ENCODE results near the gene ENHO. TPM values are rescaled to one million over a fixed set of nuclear protein-coding genes. Genes with fewer than 3 reads are reported as not detected.
"Not testable (repeated sequence)": the region's sequence is repeated elsewhere in the genome, so short reads cannot be mapped to it uniquely, and the experiment has no call there.

The ENHO gene
- total and polyA plus RNA-seq, 2 donors (not counting 1 experiment from before 2014, with no cell fraction given) = not detected

- peaks cover 3% of the 10 kb centered on the region for H3K27me3 ChIP-seq (ENCODE audit: control insufficient read depth, insufficient read depth, low read length)
Measured at GRCh38 chr9:34486572-34486971, 36.2 kb downstream of the ENHO start.

GRCh38 chr9:34485822-34486221, 37.0 kb downstream of the ENHO start:
- H3K9ac ChIP-seq (ENCODE audit: insufficient read depth, low read length) = no peak overlapping the region
- no peak overlapping the region for H3K4me3 ChIP-seq (replicated peaks in 1 of 4; ENCODE audit: control extremely low read depth in 1 of 4, insufficient read depth in 1 of 4, low read depth in 3 of 4, low read length in 4 of 4)
- TF ChIP-seq CTCF (conservative IDR thresholded peaks at IDR 0.05 in 1 of 2, IDR thresholded peaks at IDR 0.05 in 1 of 2; ENCODE audit: low read depth in 1 of 2, low read length in 2 of 2) (no peak), EZH2 (IDR thresholded peaks at IDR 0.05; ENCODE audit: low read length, missing control alignments) (no peak)
- no peaks in the 10 kb centered on the region for H3K36me3 ChIP-seq (ENCODE audit: control insufficient read depth, insufficient read depth, low read length)
- H3K79me2 ChIP-seq (ENCODE audit: control insufficient read depth, insufficient read depth, low read length) = no peaks in the 10 kb centered on the region
- no peak for DNase-seq (ENCODE audit: low read depth in 2 of 2)
- H4K20me1 ChIP-seq (ENCODE audit: control insufficient read depth, extremely low read depth, insufficient read depth, low read length) = no peaks in the 10 kb centered on the region
- no peaks in the 10 kb centered on the region for H3K9me3 ChIP-seq (ENCODE audit: control insufficient read depth, insufficient read depth, low read depth, low read length)
- H3K4me1 ChIP-seq (ENCODE audit: control insufficient read depth, extremely low read depth, insufficient read depth, low read length) = no peaks in the 10 kb centered on the region
- H3K27me3 ChIP-seq (ENCODE audit: control insufficient read depth, insufficient read depth, low read length) = peaks cover 3% of the 10 kb centered on the region
- H2AFZ ChIP-seq (ENCODE audit: low read length) = no peak overlapping the region
- H3K4me2 ChIP-seq (ENCODE audit: extremely low read depth, insufficient read depth, low read length) = no peak overlapping the region
- H3K27ac ChIP-seq (ENCODE audit: insufficient read depth, low read length) = no peak overlapping the region

More at GRCh38 chr9:34486572-34486971, 36.2 kb downstream of the ENHO start:
- Histone ChIP-seq H3K4me1 (ENCODE audit: control insufficient read depth, extremely low read depth, insufficient read depth, low read length) (no peaks in the 10 kb centered on the region), H3K4me3 (replicated peaks in 1 of 4; ENCODE audit: control extremely low read depth in 1 of 4, insufficient read depth in 1 of 4, low read depth in 3 of 4, low read length in 4 of 4) (no peak overlapping the region), H3K27ac (ENCODE audit: insufficient read depth, low read length) (no peak overlapping the region), H3K9ac (ENCODE audit: insufficient read depth, low read length) (no peak overlapping the region), H3K79me2 (ENCODE audit: control insufficient read depth, insufficient read depth, low read length) (no peaks in the 10 kb centered on the region), H3K36me3 (ENCODE audit: control insufficient read depth, insufficient read depth, low read length) (no peaks in the 10 kb centered on the region), H3K4me2 (ENCODE audit: extremely low read depth, insufficient read depth, low read length) (no peak overlapping the region), H2AFZ (ENCODE audit: low read length) (no peak overlapping the region), H4K20me1 (ENCODE audit: control insufficient read depth, extremely low read depth, insufficient read depth, low read length) (no peaks in the 10 kb centered on the region), H3K9me3 (ENCODE audit: control insufficient read depth, insufficient read depth, low read depth, low read length) (no peaks in the 10 kb centered on the region)
- no peak for DNase-seq (ENCODE audit: low read depth in 2 of 2)
- TF ChIP-seq EZH2 (IDR thresholded peaks at IDR 0.05; ENCODE audit: low read length, missing control alignments) = no peak

GRCh38 chr9:34484678-34485077, 38.1 kb downstream of the ENHO start:
- H3K9ac ChIP-seq (ENCODE audit: insufficient read depth, low read length) = no peak overlapping the region
- no peak for DNase-seq (ENCODE audit: low read depth in 2 of 2)
- no peak overlapping the region for H3K4me3 ChIP-seq (replicated peaks in 1 of 4; ENCODE audit: control extremely low read depth in 1 of 4, insufficient read depth in 1 of 4, low read depth in 3 of 4, low read length in 4 of 4)
- TF ChIP-seq EZH2 (IDR thresholded peaks at IDR 0.05; ENCODE audit: low read length, missing control alignments) = no peak
- no peak for TF ChIP-seq CTCF (conservative IDR thresholded peaks at IDR 0.05 in 1 of 2, IDR thresholded peaks at IDR 0.05 in 1 of 2; ENCODE audit: low read depth in 1 of 2, low read length in 2 of 2)
- no peaks in the 10 kb centered on the region for H4K20me1 ChIP-seq (ENCODE audit: control insufficient read depth, extremely low read depth, insufficient read depth, low read length)
- H3K9me3 ChIP-seq (ENCODE audit: control insufficient read depth, insufficient read depth, low read depth, low read length) = no peaks in the 10 kb centered on the region
- no peak overlapping the region for H3K4me2 ChIP-seq (ENCODE audit: extremely low read depth, insufficient read depth, low read length)
- H2AFZ ChIP-seq (ENCODE audit: low read length) = no peak overlapping the region
- peaks cover 3% of the 10 kb centered on the region for H3K27me3 ChIP-seq (ENCODE audit: control insufficient read depth, insufficient read depth, low read length)
- H3K27ac ChIP-seq (ENCODE audit: insufficient read depth, low read length) = no peak overlapping the region
- H3K79me2 ChIP-seq (ENCODE audit: control insufficient read depth, insufficient read depth, low read length) = no peaks in the 10 kb centered on the region
- H3K36me3 ChIP-seq (ENCODE audit: control insufficient read depth, insufficient read depth, low read length) = no peaks in the 10 kb centered on the region
- no peaks in the 10 kb centered on the region for H3K4me1 ChIP-seq (ENCODE audit: control insufficient read depth, extremely low read depth, insufficient read depth, low read length)

- DNase-seq (ENCODE audit: low read depth in 2 of 2); H3K9ac ChIP-seq (ENCODE audit: insufficient read depth, low read length); H3K27ac ChIP-seq (ENCODE audit: insufficient read depth, low read length); H3K36me3 ChIP-seq (ENCODE audit: control insufficient read depth, insufficient read depth, low read length); H3K79me2 ChIP-seq (ENCODE audit: control insufficient read depth, insufficient read depth, low read length); H4K20me1 ChIP-seq (ENCODE audit: control insufficient read depth, extremely low read depth, insufficient read depth, low read length); H3K4me2 ChIP-seq (ENCODE audit: extremely low read depth, insufficient read depth, low read length); H3K27me3 ChIP-seq (ENCODE audit: control insufficient read depth, insufficient read depth, low read length); H3K9me3 ChIP-seq (ENCODE audit: control insufficient read depth, insufficient read depth, low read depth, low read length); H2AFZ ChIP-seq (ENCODE audit: low read length); H3K4me3 ChIP-seq (replicated peaks in 1 of 4; ENCODE audit: control extremely low read depth in 1 of 4, insufficient read depth in 1 of 4, low read depth in 3 of 4, low read length in 4 of 4); H3K4me1 ChIP-seq (ENCODE audit: control insufficient read depth, extremely low read depth, insufficient read depth, low read length): not testable (repeated sequence)
Measured at GRCh38 chr9:34482746-34483145, 40.0 kb downstream of the ENHO start.

GRCh38 chr9:34481620-34482019, 41.2 kb downstream of the ENHO start:
- not testable (repeated sequence) for H3K9ac ChIP-seq (ENCODE audit: insufficient read depth, low read length); H3K36me3 ChIP-seq (ENCODE audit: control insufficient read depth, insufficient read depth, low read length); H3K79me2 ChIP-seq (ENCODE audit: control insufficient read depth, insufficient read depth, low read length); H3K27ac ChIP-seq (ENCODE audit: insufficient read depth, low read length); H3K9me3 ChIP-seq (ENCODE audit: control insufficient read depth, insufficient read depth, low read depth, low read length); H3K27me3 ChIP-seq (ENCODE audit: control insufficient read depth, insufficient read depth, low read length); H4K20me1 ChIP-seq (ENCODE audit: control insufficient read depth, extremely low read depth, insufficient read depth, low read length); DNase-seq (ENCODE audit: low read depth in 2 of 2); H3K4me1 ChIP-seq (ENCODE audit: control insufficient read depth, extremely low read depth, insufficient read depth, low read length); H3K4me2 ChIP-seq (ENCODE audit: extremely low read depth, insufficient read depth, low read length); H2AFZ ChIP-seq (ENCODE audit: low read length); H3K4me3 ChIP-seq (replicated peaks in 1 of 4; ENCODE audit: control extremely low read depth in 1 of 4, insufficient read depth in 1 of 4, low read depth in 3 of 4, low read length in 4 of 4)
